ENCODE data around the gene MADD.

The MADD gene

DNA sequence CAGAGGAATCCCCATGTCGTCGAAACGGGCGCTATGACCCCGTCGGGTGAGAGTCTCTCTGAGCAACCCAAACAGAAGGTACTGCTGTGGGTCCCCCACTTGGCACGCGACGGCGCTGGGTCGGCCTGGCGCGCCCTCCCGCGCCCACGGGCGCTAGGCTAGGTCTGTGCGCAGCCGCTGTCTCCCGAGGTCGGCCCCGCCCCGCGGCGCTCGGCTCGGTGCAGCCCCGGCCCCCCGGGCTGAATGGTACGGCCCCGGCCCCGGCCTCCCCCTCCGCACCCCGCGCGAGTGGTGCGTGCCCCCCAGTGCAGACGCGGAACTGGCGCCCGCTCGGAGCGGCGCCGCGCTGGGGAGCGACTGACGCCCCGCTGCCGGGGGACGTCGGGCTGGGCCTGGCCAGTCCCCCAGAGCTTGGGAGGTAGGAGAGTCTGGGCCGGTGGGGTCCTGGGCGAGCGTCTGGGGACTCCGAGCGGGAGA lies at the start of gene MADD:
MADD (plus strand) TSS at position 305 of the 477 bp plus-strand sequence.
- DNase-seq = peak; percentile 88 to 93

DNA sequence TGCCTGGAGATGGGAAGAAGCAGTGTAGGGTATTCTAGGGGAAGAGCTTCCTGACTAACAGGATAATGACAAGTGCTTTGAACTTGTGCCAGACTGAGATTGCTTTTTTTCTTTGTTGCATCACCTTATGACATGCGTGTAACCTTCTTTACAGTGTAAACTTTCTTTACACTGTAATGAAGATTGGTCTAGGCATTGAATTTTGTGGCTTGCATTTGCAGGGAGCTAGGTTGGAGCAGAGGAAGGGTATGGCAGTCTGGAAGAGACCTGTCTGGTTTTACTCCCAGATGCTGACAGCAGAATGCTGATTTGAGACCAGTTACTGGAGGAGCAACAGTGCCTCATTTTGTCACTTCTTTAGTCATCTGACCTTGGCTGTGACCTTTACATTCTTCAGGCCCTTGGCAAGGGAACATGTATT lies 49.5 kb upstream of the MADD start:
- no peak for DNase-seq

DNA sequence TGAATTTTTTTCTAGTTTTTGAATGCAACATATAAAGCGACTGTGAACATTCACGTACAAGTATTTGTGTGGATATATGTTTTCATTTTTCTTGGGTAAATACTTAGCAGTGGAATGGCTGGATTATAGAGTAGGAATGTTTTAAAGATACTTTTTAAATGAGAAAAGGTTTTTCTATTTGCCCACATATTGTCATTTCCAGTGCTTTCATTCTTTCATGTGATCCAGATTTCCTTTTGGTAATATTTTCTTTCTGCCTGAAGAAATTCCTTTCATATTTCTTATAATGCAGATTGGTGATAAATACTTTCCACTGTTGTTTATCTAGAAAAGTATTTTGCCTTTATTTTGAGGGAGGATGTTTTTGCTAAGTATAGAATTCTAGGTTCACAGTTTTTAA lies 47.2 kb upstream of the MADD start:
- no peak for DNase-seq

DNA sequence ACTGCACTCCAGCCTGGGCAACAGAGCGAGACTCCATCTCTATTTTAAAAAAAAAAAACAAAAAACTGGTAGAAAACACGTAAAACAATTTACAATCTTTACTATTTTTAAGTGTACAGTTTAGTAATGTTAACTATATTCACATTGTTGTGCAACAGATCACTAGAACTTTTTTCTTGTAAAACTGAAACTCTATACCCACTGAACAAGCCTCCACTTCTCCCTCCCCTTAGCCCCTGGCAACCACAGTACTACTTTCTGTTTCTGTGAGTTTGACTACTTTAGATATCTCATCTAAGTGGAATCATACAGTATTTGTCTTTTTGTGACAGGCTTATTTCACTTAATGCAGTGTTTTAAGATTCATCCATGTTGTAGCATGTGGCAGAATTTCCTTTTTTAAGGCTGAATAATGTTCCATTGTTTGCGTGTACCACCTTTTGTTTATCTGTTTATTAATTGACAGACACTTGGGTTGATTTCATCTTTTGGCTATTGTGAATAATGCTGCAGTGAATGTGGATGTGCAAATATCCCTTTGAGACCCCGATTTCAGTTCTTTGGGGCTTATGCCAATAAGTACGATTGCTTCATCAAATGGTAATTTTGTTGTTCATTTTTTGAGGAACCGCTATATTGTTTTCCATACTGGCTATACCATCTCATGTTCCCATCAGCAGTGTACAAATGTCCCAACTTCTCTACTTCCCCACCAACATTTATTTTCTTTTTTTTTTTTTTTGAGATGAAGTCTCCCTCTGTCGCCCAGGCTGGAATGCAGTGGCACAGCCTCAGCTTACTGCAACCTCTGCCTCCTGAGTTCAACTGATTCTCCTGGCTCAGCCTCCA lies 44.2 kb upstream of the MADD start:
- no peak for DNase-seq

DNA sequence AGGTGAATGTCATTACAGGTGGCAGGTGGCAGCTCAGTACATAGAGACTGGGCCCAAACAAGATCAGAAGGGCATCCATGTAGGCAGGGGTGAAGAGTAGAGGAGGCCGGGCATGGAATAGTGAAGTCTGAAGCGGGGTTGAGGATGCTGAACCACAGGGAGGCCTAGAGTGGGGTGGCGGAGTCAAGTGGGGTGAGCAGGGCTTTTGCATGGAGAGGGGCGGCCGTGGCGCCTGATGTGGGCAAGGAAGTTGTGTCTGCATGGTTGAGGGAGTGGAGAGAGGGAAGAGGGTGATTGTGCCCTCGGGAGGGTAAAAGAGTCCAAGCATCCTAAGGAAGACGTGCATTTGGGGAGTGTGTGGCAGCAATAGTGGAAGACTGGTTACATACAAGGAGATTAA lies 40.8 kb upstream of the MADD start:
- no peak for DNase-seq

DNA sequence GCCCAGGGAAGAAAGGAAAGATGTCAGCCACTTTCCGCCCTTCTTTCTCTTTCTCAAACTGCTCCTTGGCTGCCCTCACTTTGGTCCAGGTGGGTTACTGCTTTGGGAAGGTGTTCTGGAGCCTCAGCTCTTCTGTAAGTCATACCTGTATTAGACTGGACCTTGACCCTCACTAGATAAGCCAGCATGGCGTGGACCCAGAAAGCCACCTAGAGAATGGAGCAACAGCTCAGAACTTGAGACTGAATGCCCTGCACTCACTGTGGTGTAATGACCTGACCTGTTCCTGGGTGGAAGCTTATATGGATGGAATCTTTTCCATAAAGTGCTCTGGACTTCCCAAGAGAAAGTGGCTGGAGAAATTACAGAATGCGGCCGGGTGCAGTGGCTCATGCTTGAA lies 36.9 kb upstream of the MADD start:
- DNase-seq = peak in 1 of 2 experiments; percentile 16

DNA sequence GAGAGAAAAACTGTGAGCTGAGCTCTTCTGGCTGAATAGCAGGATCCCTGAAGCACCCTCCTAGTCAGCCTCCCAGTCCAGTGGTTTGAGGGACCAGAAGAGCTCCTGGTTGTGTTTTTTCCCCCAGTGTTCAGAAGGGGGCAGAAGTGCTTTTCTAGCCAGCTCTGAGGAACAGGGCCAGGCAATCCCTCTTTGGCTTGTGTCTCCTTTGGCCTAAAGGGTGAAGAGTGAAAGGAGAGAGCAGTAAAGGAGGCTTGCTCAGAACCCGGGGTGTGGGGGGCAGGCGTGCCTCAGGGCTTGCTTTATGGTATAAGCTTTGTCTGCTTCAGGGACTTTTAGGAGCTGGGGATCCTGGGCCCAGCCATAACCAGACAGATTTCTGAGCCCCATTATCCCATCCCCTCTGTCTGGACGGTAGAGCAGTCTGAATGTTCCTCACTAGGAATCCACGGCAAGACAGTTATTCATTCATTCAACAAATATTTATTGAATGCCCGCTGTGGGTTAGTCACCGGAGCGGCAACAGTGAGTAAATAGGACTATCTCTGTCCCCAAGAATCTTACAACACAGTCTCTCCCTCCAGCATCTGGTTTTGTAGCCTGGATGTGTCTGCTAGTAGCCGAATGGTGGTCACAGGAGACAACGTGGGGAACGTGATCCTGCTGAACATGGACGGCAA lies 35.8 kb upstream of the MADD start:
- DNase-seq = peak in 1 of 2 experiments; percentile 39

DNA sequence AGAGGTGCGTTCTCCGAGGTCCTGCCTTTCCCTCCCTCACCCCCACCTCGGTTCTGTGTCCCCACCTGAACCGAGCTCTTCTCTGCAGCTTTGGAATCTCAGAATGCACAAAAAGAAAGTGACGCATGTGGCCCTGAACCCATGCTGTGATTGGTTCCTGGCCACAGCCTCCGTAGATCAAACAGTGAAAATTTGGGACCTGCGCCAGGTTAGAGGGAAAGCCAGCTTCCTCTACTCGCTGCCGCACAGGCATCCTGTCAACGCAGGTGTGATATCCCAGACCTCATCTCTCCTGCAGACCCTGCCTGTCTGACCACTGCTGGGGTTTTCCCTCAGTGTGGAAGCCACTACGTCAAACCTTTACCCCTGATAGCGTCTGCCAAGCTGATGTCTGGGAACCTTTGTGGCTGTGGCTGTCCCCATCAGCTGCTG lies 35.2 kb upstream of the MADD start:
- DNase-seq = peak; percentile 38 to 40

DNA sequence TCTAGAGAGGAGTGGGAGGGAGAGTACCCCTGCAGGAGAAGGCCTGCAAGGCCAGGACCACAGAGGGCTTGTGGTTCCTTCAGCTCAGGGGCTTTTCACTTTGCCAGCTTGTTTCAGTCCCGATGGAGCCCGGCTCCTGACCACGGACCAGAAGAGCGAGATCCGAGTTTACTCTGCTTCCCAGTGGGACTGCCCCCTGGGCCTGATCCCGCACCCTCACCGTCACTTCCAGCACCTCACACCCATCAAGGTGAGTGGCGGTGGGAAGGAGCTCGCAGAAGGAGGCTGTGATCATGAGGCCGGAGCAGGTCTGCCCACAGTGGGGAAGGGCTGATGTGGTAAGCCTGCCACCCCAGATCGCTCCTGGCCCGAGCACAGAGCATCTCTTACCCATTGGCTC lies 34.8 kb upstream of the MADD start:
- no peak for DNase-seq

DNA sequence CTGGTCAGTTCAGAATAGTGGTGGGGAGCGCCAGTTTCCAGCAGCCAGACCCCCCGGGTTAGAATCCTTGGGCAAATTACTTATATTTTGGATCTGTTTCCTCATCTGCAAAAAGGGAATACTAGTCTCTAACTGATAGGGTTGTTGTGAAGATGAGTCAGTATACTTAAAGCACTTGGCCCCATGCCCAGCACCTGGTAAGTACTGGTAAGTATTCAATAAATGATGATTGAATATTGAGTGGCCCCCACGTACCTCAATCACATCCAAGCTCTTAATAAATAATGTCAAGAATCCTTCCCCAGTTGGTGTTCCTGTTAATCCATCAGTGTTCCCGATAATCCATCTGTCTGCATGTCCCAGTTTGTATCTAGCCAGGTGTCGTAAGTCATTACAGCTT lies 33.5 kb upstream of the MADD start:
- no peak for DNase-seq

DNA sequence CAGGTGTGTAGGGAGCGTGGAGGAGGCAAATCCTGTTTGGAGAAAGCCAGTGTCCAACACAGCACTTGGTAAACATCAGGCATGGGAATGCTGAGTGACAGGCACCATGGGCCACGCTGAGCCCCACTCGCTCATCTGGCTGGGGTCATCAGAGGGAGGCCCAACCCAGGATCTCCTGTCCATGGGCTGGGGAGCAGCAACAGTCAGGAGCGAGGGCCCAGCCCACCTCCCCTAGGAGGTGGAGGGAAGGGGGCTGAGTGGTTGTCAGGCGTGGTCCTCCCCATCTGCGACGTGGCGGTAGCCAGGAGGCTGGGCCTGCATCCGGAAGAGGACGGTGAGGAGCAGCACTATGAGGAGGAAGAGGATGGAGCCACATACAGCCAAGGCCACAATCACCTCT lies 30.1 kb upstream of the MADD start:
- no peak for DNase-seq

DNA sequence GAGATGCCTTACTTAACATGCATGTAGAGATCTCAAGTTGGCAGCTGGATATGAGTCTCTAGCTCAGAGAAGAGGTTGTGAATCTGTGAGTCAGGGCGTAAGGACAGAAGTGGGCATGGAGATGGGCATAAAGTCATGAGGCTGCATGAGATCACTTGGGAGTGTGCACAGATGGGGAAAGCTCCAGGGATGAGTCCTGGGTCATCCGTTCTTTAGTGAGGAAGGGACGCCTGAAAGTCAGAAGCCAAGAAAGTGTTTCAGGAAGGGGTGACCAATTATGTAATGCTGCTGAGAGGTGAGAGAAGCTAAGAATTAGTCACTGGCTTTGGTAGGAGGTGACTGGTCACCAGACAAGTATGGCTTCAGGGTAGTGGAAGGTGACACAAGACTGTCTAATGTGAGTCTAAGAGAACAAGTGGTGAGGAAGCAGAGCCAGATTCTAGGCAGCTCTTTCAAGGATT lies 28.1 kb upstream of the MADD start:
- no peak for DNase-seq

DNA sequence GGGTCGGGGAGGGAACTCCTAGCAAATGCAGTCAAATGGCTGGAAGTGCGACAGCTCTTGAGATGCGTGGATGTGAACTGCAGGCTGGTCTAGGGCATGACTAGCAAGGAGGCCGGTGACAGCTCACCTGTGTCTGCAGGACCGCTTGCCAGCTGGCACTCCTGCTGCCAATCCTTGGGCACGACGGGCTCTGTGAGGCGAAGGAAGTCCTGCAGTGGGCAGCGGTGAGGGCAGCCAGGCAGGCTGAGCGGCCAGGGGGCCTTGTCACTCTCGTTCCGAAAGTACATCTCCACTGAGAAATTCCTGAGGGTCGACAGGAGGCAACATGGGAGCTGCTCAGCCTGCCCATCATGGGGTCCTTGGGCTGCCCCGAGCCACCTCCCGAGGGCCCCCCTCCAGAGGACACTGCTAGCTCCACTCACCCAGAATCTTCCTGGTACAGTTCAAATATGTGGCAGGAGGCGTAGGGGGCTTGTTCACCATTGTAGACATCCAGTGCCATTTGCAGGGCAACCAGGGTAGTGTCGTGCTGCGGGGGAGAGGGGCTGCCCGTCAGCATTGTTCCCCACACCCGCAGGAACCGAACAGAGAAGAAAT lies 27.2 kb upstream of the MADD start:
- DNase-seq = no peak

DNA sequence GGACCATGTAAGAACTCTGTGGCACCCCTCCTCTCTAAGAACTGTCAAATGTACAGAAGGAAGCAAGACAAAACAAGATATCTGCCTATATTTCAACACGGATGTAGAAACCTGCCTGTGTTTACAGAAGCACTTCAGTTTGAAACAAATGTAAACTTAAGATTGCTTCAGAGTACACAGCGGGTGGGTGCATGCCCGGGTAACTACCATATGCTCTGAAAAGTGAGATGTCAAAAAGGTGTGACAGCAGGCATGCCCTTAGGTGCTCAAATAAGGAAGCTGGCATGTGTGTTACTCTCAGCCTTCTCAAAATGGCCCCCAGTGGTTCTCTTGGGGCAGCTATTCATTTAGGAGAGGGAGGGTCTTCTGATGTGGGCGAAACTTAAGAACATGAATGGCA lies 26.5 kb upstream of the MADD start:
- no peak for DNase-seq

DNA sequence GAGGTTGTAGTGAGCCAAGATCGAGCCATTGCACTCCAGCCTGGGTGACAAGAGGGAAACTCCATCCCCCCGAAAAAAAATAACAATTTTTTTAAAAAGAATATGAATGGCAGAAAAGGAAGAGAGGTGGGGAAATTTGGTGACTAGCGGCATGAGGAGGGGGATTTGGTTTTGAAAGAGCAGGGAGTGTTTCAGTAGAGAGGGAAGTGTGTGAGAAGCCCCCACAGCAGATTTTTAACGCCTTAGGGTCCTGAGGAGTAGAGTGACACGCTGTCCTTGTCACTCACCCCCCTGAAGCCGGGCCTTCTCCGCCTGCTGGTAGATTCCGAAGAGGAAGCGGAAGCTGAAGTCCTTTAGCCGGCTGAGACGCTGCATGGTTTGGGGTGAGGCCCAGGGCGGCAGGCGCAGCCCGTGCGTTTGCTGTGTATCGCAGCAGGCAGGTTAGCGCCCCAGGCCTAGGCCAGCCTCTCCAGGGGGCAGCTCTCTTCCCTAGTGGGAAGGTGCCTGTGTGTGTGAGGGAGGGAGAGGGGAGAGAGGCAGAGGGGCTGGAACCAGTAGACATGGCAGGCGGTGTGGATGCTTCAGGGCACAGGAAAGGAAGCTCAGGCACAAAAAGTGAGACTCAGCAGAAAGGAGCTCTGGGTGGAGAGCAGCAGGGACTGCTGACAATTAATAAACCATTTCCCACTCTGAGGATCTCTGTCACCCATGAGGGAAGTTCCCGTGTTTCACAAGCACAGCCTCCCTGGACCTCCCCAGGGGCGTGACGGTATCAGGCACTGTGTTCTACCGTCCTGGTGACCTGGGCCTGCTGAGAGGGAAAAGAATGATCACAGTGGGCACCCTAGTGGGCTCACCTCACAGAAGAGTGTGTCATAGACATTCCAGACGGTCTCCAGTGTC lies 25.2 kb upstream of the MADD start:
- no peak for DNase-seq

DNA sequence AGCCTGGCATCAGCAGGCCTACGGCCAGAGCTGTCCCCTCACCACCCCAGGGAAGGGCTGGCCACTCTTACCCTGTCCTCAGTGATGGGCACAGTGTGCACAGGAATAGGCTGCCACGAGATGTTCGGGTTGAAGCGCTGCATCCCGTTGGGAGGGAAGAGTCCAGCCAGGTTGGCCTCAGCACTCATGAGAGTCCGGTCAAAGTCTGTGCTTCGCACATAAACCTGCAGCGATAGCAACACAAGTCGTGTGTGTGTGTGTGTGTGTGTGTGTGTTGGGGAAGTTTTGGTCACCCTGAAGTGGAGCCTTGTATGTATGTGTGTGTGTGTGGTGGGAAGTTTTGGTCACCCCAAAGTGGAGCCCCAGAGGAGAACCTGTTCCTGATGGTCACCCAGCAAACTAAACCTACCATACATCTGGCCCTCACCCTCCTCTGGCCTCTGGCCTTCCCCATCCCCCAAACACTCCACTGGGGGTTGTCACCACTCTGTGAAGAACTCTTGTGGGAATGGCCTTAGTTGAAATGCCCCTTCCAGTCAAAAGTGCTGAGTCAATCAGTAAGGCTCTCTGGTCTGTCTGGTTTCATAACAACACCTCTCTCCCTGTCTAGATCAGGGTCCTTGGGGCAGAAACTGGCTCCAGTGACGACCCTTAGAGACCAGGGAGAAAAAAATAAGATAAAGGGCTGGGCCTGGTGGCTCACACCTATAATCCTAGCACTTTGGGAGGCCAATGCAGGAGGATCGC lies 24.1 kb upstream of the MADD start:
- DNase-seq = no peak

DNA sequence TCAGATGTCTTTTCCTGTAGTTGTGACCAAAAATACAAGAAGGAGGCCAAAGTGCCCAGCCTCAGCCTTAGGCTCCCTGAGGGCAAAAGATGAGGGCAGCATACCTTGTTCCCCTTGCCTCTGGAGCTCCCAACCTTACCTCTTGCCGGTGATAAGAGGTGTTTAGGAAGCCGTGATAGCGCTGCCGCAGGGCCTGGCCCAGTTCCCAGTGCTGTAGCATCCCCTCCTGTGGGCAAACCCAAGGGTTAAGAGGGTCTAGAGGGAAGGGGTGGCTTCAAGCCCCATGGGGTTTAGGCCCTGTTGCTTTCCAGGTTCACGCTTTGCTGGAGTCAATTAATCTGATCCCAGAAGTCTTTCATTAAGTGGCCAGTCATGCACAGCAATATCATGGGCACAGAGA lies 22.4 kb upstream of the MADD start:
- DNase-seq = no peak

DNA sequence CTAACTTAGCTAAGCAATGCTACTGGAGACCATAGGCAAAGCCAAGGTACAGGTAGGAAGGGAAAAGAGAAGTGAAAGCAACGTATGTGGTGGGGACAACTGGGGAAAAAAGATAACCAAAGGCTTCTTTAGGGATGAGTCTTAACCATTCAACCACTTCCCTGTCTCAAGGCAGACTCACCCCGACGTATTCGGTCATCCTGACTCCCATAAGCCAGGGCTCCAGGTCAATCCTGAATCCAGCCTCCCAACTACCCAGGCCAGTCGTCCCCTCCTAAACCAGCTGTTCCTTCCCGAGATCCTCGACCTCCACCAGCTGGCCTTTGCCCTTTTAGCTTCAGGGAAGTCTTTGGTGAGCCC lies 21.6 kb upstream of the MADD start:
- DNase-seq = no peak

DNA sequence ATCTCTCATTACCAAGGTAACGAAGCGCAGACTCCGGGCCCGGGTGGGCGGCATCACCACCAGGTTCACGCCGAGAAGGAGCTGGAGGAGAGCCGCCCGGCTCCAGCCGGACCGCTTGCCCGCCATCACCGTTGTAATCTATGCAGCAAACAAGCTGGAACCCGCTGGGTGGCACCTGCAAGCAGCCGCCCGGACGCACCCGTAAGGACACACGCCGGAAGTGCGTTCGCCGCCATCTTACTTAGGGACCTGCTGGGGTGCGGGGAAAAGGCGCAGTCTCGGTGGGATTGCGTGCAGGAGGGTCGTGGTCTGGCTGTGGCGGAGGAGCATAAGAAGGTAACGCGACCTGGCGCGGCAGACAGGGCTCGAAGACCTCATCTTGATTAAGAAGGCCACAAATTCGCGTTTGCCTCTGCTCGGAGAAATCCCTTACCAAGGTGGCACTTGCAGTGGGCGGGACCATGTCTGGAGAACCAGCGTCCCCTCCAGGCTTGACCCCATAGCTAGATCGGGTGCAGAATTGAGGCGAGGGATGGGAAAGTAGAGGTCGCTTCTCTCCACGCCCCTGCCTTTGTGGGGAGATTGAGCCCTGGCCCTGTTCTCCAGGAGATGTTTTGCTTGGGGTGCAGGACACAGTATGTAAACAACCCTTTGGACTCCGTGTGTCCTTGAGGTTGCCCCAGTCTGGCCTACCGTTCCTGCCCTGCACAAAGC lies 21.1 kb upstream of the MADD start, which contains the start of gene ACP2:
ACP2 (minus strand) TSS at position 151 of the 714 bp plus-strand sequence; CDS start at position 126, 25 bp downstream.
- DNase-seq = peak; percentile 92 to 93

DNA sequence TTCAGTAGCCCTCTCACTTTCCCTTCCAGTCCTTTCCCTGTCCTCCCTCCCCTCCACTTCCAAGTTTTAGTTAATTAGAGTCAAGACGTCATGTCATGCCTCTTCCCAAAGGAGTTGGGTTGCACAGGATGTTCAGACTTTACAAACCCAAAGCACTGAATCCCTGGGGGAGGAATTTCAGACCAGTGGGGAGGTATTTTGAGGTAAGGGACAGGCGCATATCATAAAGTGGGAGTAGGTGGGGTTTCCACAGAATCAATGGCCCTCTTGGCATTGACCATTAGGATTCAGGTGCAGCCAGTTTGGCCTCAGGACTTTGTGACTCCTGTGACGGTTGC lies 20.6 kb upstream of the MADD start:
- DNase-seq = no peak

DNA sequence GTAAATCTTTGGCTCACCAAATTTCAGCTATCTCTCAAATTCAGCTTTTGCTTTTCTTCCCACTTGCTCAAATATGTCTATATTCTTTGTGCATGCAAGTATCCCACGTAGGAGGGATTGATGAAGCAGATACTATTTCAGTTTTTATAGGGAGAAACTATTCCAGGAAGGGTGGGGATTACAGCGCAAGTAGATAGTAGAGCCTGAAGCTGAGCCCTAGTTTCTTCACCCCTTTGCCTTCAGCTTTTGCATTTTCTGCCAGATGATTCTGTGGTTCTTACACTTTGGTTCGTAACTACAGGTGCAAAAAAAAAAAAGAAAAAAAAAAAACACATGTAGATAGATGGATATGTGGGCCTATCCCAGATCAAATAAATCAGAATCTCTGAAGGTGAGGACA lies 18.2 kb upstream of the MADD start:
- no peak for DNase-seq
